ENCODE measurements around the gene ATP6AP1.
"Not testable (repeated sequence)": the region's sequence is repeated elsewhere in the genome, so short reads cannot be mapped to it uniquely, and the experiment has no call there.

The ATP6AP1 gene

DNA sequence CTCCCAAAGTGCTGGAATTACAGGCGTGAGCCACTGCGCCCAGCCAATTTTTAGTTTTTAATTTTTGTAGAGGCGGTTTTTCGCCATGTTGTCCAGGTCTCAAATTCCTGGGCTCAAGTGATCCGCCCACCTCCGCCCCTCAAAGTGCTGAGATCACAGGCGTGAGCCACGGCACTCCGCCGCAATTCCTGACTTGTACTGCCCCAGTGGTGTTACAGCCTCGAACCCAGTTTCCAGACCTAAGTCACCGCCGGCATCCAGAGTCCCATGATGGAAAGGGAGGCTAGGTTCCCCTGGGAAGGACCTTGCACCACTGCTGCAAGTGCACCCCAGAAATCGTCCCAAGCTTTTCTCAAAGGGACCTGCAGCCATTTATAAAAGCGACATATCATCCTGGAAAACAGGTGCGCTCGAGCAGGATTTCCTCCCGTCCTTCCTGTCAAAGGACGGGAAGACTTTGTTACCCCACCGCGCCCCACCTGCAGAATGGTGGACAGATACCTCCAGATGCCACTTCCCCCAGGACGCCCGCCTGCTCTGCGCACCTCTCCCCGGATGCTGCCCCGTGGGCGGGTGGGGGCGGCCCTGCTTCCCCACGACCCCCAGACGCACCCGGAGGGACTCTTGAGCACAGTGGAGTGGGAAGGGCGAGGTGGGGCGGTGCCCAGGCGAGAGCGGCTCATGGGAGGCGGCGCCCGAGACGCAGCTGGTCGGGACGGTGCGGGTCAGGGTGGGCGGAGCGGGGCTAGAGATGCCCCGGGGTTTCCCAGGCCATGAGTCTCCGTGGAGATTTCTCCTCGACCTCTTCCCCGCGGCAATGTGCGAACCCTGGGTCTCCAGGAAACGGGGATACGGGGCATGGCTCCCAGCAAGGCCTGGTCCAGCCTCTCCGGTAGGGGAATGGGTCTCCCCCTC is 31.2 kb upstream of the ATP6AP1 start:
- peaks cover 22% of the 10 kb centered on the region for H3K36me3 ChIP-seq
- H3K4me1 ChIP-seq (ENCODE audit: control insufficient read depth in 1 of 2, insufficient read depth in 1 of 2, low read depth in 1 of 2, low read length in 1 of 2) = peaks cover 16 to 21% of the 10 kb centered on the region in 2 experiments
- H3K27ac ChIP-seq = peak overlapping the region; percentile 96
- H3K27me3 ChIP-seq = no peaks in the 10 kb centered on the region
- TF ChIP-seq, protein P1, sequence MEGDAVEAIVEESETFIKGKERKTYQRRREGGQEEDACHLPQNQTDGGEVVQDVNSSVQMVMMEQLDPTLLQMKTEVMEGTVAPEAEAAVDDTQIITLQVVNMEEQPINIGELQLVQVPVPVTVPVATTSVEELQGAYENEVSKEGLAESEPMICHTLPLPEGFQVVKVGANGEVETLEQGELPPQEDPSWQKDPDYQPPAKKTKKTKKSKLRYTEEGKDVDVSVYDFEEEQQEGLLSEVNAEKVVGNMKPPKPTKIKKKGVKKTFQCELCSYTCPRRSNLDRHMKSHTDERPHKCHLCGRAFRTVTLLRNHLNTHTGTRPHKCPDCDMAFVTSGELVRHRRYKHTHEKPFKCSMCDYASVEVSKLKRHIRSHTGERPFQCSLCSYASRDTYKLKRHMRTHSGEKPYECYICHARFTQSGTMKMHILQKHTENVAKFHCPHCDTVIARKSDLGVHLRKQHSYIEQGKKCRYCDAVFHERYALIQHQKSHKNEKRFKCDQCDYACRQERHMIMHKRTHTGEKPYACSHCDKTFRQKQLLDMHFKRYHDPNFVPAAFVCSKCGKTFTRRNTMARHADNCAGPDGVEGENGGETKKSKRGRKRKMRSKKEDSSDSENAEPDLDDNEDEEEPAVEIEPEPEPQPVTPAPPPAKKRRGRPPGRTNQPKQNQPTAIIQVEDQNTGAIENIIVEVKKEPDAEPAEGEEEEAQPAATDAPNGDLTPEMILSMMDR (IDR thresholded peaks at IDR 0.05) = no peak
- H3K4me3 ChIP-seq (ENCODE audit: low read depth in 1 of 2, low read length in 1 of 2) = peak overlapping the region; percentile 70 to 78
- no peaks in the 10 kb centered on the region for H3K9me3 ChIP-seq

DNA sequence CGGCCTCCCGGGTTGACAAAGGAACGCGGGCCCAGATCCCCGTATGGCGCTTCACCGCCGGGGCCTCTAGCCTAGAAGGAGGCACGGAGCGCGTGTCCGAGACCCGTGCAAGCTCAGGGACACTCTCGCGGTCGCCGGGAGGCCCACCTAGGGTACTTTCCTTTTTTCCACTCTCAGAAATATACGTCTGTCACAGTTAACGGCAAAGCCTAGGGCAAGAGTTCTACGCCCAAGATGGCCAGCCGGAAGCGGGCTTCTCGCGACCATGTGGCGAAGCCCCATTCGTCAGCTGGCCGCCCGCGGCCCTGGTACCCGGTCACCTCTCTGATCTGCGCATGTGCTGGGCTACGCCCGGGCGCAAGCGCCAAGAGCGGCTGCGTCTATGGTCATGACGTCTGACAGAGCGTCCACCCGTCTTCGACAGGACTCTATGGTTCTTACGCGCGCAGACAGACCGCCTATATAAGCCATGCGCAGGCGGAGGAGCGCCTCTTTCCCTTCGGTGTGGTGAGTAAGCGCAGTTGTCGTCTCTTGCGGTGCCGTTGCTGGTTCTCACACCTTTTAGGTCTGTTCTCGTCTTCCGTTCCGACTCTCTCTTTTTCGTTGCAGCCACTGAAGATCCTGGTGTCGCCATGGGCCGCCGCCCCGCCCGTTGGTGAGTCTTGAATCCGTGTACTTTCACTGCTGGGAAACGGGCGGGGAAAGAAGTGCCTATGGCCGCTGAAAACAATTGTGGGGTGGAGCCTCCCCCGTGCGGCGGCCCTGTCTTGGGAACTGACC is 30.4 kb upstream of the ATP6AP1 start, which contains the start of gene RPL10:
RPL10 (plus strand) TSS at position 490 of the 780 bp plus-strand sequence; CDS start at position 633, 143 bp downstream.
- TF ChIP-seq, protein P1 (IDR thresholded peaks at IDR 0.05) = no peak
- no peaks in the 10 kb centered on the region for H3K9me3 ChIP-seq
- no peaks in the 10 kb centered on the region for H3K27me3 ChIP-seq
- H3K36me3 ChIP-seq = peaks cover 30% of the 10 kb centered on the region
- peak within 1 kb of the TSS; percentile 96 for H3K27ac ChIP-seq
- peak within 1 kb of the TSS; percentile 70 to 78 for H3K4me3 ChIP-seq (ENCODE audit: low read depth in 1 of 2, low read length in 1 of 2)
- H3K4me1 ChIP-seq (ENCODE audit: control insufficient read depth in 1 of 2, insufficient read depth in 1 of 2, low read depth in 1 of 2, low read length in 1 of 2) = peaks cover 16 to 21% of the 10 kb centered on the region in 2 experiments

DNA sequence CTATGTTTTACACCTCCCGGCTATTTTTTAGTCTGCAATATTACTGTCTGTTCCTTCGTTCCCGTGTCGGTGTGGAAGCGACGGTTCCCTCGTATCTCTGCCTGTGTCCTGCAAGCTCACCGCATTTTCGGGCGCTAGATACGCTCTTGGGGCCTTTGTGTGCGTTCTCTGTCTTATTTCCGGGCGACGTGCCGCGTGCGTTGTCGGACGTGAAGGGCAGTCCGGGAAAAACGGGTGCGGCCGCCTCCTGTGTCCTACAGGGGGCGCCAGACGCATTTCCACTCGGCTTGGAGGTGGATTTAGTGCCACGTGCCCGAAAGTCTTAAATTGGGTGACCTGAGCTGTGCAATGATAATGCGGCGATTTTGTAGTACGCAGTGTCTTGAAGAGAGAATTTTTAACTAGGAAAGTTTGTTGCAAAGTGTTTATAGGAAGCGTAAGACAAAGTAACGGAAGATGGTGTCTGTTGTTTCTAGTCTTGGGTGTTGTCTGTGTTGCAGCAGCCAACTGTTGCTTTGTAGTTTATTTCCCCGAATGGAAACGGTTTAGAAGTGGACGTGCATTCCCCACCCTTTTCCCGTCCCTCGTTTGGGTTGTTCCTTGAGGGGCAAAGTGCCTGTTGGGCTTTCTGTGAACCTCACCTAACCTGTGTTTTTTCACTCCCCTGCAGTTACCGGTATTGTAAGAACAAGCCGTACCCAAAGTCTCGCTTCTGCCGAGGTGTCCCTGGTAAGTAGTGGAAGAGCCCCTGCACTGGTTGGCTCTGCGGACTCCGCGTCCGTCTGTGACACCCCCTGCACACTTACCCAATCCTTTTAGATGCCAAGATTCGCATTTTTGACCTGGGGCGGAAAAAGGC is 29.6 kb upstream of the ATP6AP1 start:
- TF ChIP-seq, protein P1 (IDR thresholded peaks at IDR 0.05) = peak; percentile 93
- H3K4me3 ChIP-seq (ENCODE audit: low read depth in 1 of 2, low read length in 1 of 2) = peak overlapping the region; percentile 70 to 78
- peaks cover 16 to 21% of the 10 kb centered on the region in 2 experiments for H3K4me1 ChIP-seq (ENCODE audit: control insufficient read depth in 1 of 2, insufficient read depth in 1 of 2, low read depth in 1 of 2, low read length in 1 of 2)
- H3K27ac ChIP-seq = peak overlapping the region; percentile 96
- H3K36me3 ChIP-seq = peaks cover 36% of the 10 kb centered on the region
- no peaks in the 10 kb centered on the region for H3K9me3 ChIP-seq
- no peaks in the 10 kb centered on the region for H3K27me3 ChIP-seq

DNA sequence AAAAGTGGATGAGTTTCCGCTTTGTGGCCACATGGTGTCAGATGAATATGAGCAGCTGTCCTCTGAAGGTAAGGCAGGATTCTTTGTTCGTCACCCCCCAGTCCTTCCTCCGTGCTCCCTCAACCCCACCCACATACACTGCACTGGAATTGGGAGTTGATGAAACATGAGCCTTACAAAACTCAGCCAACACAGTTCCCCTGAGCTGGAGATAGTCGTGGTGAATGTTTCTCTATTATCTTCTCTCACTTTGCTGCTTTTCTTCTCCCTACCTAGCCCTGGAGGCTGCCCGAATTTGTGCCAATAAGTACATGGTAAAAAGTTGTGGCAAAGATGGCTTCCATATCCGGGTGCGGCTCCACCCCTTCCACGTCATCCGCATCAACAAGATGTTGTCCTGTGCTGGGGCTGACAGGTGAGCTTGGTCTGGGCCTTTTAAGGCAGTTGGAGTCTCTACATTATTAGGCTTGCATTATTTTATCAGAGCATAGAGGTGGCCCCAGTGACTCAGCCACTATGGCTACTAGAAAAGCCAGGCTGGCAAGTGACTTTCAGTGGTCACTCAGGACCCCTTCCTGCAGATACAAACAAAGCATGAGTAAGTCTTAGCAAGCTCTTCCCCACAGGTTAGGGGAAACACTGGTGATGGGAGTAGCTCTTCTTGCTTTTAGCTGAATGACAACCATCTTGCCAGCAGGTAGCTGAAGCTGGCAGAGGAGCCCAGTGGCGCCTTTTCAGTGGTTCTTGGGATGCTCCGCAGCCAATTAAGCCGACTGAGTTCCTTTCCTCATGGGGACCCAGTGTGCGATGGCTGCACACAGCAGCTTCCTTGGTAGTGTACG is 28.7 kb upstream of the ATP6AP1 start:
- Histone ChIP-seq H3K4me1 (ENCODE audit: control insufficient read depth in 1 of 2, insufficient read depth in 1 of 2, low read depth in 1 of 2, low read length in 1 of 2) (peaks cover 16 to 21% of the 10 kb centered on the region in 2 experiments), H3K9me3 (no peaks in the 10 kb centered on the region), H3K27ac (peak overlapping the region; percentile 96), H3K36me3 (peaks cover 42% of the 10 kb centered on the region), H3K27me3 (no peaks in the 10 kb centered on the region), H3K4me3 (ENCODE audit: low read depth in 1 of 2, low read length in 1 of 2) (peak overlapping the region; percentile 70 to 78)
- TF ChIP-seq, protein P1 (IDR thresholded peaks at IDR 0.05) = no peak

DNA sequence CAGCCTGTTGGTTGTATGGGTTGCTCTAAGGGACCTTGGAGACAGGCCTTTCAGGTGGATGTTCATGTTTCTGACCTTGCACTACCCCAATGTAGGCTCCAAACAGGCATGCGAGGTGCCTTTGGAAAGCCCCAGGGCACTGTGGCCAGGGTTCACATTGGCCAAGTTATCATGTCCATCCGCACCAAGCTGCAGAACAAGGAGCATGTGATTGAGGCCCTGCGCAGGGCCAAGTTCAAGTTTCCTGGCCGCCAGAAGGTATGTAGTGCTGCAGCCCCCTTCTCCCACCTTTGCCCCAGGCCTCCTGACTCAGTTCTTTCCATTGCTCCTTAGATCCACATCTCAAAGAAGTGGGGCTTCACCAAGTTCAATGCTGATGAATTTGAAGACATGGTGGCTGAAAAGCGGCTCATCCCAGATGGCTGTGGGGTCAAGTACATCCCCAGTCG is 28.1 kb upstream of the ATP6AP1 start:
- not testable (repeated sequence) for H3K4me3 ChIP-seq (ENCODE audit: low read depth in 1 of 2, low read length in 1 of 2); H3K27me3 ChIP-seq; H3K9me3 ChIP-seq
- Histone ChIP-seq H3K27ac (peak overlapping the region; percentile 55), H3K36me3 (peaks cover 48% of the 10 kb centered on the region), H3K4me1 (ENCODE audit: control insufficient read depth in 1 of 2, insufficient read depth in 1 of 2, low read depth in 1 of 2, low read length in 1 of 2) (peaks cover 16 to 21% of the 10 kb centered on the region in 2 experiments)

All from neutrophil (primary cell).